Measurements from ENCODE around the gene MTA2.

DNA sequence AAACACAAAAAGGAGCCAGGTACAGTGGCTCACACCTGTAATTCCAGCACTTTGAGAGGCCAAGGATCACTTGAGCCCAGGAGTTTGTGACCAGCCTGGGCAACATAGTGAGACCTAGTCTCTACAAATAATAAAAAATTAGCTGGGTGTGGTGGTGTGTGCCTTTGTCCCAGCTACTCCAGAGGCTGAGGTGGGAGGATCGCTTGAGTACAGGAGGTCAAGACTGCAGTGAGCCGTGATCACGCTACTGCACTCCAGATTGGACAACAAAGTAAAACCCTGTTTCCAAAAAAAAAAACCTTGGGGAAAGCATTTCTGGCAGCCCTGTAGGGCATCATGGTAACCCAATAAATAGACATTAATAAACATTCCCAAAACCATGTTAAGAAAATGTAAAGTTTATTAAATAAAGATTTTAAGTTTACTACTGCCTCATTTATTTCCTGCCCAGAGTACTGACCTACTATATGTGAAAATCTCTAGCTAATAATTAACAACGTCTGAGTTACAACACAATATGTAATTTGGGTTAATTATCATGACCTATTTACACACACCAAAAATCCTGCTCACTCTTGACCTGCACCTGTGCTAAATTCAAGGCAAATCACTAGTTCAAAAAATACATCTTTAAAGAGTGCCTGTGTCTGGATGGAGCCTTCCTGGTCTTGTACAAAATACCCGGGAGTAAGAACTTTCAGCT lies 36.4 kb downstream of the MTA2 start:
- TF ChIP-seq, protein P1, sequence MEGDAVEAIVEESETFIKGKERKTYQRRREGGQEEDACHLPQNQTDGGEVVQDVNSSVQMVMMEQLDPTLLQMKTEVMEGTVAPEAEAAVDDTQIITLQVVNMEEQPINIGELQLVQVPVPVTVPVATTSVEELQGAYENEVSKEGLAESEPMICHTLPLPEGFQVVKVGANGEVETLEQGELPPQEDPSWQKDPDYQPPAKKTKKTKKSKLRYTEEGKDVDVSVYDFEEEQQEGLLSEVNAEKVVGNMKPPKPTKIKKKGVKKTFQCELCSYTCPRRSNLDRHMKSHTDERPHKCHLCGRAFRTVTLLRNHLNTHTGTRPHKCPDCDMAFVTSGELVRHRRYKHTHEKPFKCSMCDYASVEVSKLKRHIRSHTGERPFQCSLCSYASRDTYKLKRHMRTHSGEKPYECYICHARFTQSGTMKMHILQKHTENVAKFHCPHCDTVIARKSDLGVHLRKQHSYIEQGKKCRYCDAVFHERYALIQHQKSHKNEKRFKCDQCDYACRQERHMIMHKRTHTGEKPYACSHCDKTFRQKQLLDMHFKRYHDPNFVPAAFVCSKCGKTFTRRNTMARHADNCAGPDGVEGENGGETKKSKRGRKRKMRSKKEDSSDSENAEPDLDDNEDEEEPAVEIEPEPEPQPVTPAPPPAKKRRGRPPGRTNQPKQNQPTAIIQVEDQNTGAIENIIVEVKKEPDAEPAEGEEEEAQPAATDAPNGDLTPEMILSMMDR (IDR thresholded peaks at IDR 0.05), result no peak
- no peak for TF ChIP-seq POLR2A (IDR thresholded peaks at IDR 0.05)
- no peak for TF ChIP-seq POLR2AphosphoS5 (IDR thresholded peaks at IDR 0.05)
